Hepatocyte (in vitro differentiated cells): Measurements from ENCODE around the gene BTN1A1.

Experiments used
- CTCF ChIP-seq: fragments of 200-600 bp; sonication (generic); IDR thresholded peaks from 2 replicates; pipeline ENCODE4 v1.5.1; 2016; ENCODE audit warnings: antibody characterized with exemption, mild to moderate bottlenecking; ENCODE audit not compliant: poor library complexity
- EZH2 ChIP-seq: fragments of 200-600 bp; sonication (generic); IDR thresholded peaks from 2 replicates; pipeline ENCODE4 v1.6.1; 2016; ENCODE audit warnings: antibody characterized with exemption, mild to moderate bottlenecking, borderline replicate concordance

- TF ChIP-seq CTCF (no peak), EZH2 (no peak)
Observed at GRCh38 chr6:26494117-26494516, 6.0 kb upstream of the BTN1A1 start.
